Stimulated activated CD8-positive, alpha-beta memory T cell treated with anti-CD3 and anti-CD28 coated beads, Interleukin-7, amount 100 ng/mL, for 1 hour (primary cell): ENCODE results near the gene ATP8A1.

Experiments used
- DNase-seq, 2 donors: peaks; one replicate each; pipeline ENCODE4 v3.0.0-alpha.2; 2020; ENCODE audit warnings: low read depth in 2 of 2

Gene ATP8A1

DNA sequence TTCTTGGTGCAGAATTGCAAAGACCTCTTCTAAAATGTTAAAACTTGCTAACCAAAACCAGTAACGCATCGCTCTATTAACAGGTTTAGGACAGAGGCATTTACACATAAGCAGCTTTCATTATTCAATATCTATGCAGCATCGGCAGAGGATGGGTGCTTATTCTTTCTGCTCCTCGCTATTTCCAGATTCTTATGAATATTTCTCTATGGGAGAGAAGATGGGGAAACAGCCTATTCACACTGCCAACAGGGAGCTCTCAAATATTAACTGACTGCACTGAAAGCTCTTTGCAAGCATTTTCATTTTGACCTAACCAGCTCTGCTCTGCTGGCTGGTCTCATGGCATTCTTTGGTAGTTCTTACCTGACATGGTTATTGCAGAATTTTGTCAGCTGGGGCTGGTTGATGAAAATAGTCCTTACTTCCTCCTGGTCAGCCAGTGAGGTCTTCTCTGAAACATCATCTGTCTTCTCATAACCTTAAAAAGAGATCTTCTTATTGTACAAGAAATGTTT lies 30.2 kb downstream of the ATP8A1 start:
- no peak for DNase-seq

GRCh38 chr4:42625329-42625728 lies 31.6 kb downstream of the ATP8A1 start:
- no peak for DNase-seq

- DNase-seq: no peak
Measured at GRCh38 chr4:42624551-42624950, 32.4 kb downstream of the ATP8A1 start.

GRCh38 chr4:42618023-42618422 lies 38.9 kb downstream of the ATP8A1 start:
- no peak for DNase-seq

- no peak for DNase-seq
Measured at GRCh38 chr4:42617030-42617429, 39.9 kb downstream of the ATP8A1 start.

- DNase-seq: no peak
Measured at GRCh38 chr4:42616572-42616971, 40.3 kb downstream of the ATP8A1 start.

DNA sequence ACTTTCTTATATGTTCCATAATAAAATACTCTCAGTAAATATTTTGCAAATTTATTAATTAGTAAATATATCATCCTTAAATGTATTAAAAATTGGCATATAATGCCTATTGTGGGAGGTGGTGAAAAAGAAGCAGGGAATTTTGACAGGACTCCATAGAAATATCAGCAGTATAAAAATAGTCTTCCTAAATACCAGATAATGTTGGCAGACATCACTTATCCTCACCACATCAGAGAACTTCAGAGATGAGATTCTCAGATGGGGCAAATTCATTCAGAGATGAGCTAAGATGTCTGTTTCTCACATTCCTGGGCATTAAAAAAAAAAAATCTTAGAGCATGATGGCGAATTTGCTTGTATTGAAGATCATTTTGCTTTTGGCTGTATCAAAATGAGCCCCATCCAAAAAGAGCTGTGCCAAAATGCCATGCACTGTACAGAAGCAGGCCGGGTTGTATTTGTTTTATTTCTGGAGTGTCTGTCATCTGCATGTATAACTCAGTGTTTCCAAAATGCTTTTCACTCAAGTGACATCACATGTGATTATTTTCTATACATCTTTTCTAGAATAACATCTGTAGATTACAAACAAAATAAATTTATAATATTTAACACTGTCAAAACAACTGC lies 41.7 kb downstream of the ATP8A1 start:
- DNase-seq: no peak

DNA sequence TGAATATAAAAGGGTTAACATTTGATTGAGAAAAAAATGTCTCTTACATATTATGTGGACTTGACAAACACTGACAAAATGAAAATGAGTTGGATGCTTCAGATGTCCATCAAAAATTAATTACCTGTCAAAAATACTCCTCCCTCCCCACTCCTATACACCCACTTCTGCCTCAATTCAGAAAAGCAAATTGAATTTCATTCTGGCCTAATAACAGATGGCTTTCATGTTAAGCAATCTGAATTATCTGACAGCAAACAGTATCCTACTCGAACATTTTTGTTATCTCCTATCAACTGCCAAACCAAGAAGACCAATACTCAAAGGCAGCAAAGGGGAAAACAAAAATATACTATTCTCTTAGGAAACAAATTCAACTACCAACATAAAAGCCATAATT lies 44.0 kb downstream of the ATP8A1 start:
- DNase-seq: no peak

DNA sequence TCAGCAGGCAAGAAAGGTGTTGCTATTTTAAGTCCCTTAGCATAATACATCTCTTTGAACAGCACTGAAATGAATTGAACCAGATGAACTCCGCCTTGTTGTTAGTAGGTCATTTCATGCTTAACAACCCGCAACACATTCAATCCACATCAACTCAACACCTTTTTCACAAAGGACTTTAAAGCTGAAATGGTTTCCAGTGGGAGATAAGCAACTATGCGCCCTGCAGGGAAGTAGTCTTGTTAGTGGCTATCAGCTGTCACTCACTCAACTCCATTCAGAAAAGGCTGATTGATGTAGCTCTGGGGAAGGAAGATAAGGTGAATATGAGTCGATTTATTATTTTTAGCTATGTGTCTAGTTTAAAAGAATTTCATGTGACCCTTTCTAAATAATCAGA lies 46.0 kb downstream of the ATP8A1 start:
- no peak for DNase-seq

- DNase-seq: no peak
Measured at GRCh38 chr4:42609051-42609450, 47.9 kb downstream of the ATP8A1 start.

DNA sequence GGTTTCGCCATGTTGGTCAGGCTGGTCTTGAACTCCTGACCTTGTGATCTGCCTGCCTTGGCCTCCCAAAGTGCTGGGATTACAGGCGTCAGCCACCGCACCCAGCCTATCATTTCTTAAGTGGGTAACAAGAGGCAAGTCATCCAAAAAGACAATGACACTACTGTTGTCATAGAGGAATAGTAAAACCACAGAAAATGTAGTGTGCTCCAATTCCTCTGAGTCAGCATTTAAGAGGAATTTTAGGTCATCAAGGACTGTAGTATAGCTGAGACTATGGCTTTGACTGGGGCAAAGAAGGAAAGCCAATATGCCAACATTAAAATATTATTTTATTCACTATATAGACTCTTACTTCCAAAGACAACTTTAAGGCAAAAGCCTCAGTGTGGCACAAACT lies 48.4 kb downstream of the ATP8A1 start:
- no peak for DNase-seq

DNA sequence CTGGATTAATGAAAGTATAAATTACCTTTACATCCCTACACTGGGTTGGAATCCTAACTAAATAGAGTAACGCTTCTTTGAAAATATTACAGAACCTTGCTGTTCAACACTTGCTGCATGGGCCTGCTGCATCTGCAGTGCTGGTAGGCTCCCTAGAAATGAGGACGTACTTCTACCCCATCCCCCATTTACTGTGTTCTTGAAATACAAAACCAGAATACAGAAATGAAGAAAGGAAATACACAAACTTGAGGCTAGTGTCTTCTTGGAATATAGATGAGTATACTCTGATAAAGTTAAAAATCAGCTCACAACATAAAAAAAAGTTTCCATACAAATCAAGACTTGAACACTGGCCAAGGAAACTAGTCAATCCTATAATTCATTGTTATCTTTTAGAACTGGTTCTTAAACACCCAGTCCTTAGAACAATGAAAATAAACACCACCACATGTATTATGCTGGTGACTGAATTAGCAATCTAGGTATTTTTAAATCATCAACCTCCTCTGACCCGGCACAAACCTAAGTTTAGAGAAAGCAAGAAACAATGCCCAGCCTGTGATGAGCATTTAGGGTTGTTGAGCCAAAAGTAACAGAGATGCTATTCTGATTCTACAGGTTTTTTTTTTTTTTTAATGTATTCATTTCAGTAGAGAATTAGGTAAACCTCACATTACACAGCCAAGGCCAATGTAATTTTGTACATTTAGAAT lies 49.7 kb downstream of the ATP8A1 start:
- DNase-seq: no peak

DNA sequence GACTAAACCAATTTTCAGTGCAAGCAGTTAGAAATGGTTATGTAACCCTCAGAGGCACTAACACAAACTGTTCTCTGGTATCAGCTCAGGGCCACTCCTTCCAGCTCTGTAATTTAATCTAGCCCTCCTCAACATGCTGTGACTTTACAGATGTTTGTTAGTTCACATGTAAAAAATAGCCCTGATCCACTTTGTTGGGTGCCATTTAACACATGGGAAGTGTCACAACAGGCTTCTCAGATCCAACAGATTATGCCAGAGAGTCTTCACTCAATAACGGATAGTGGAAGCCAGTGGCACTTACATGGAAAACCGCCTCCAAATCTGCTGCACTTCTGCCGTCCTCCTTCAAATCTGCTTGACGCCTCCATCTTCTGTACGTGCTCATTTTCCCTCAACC lies 51.6 kb downstream of the ATP8A1 start:
- DNase-seq: no peak

DNA sequence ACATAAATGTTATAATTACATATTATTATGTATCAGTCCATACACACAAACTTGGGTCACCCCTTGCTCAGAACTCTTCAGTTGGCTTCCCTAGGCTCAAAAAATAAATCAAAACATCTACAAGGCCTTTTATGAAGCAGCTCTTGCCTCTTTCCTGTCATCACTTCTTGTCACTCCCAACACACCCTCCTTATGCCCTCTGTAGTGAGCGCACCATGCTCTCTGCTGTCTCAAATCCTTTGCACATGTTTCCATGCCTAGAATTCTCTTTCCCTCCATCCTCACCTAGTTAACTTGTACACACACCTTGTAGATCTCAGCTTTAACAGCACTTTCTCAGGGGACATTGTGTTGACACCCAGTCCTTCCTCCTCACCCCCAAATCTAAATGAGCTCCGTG lies 53.0 kb downstream of the ATP8A1 start:
- no peak for DNase-seq

- no peak for DNase-seq
Measured at GRCh38 chr4:42600578-42600977, 56.3 kb downstream of the ATP8A1 start.

DNA sequence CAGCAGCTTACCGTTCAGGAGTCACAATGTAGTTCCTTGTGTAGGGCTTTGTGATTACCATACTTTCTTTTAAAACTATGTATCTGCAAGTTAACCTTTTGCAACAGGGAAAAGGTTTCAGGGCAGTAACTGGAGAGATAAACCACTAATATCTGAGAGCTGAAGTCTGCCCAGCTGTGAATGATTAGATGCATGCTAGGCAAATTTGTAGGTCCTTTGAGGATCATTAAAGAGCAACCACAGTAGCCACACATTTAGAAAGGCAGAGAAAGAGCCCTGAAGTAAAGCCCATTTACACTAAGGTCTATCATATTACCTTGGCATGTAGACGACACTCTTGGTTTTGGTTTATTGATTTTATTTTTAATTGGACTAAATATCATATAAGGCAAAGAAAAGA lies 60.0 kb downstream of the ATP8A1 start:
- DNase-seq: no peak

DNA sequence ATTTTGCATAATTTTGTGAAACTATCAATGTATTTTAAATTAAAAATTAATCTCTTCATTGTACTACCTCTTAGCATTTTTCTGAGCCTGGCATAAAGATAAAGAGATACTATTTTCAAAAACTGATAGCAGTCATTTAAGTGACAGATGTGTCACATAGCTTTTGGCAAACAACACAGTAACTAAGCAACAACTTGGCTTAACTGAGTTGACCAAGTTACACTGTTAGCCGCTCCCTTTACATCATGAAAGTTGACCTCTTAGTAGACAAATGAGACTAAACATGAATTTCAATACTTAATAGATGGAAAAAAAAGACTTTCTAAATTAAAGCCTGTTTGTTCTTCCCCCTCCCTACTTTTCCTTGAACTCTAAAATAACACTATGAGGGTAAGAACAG lies 62.0 kb downstream of the ATP8A1 start:
- DNase-seq: no peak

DNA sequence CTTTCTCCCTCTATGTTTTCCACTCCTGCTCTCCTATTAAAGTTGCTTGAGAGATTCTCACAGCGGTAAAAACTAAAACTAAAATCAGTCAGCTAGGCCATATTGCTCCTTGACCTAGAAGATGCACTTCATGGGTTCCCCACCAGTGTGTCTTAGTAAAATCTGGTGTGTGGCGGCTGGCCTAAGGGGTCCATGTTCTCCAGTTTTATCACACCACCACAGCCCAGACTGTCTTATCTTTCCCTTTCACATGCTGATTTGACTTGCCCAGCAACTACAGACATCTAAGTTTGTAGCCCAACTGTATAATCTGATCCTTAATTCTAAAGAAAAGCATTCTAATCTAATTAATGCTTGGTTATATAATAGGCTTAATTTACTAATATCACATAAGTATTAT lies 68.0 kb downstream of the ATP8A1 start:
- DNase-seq: no peak

DNA sequence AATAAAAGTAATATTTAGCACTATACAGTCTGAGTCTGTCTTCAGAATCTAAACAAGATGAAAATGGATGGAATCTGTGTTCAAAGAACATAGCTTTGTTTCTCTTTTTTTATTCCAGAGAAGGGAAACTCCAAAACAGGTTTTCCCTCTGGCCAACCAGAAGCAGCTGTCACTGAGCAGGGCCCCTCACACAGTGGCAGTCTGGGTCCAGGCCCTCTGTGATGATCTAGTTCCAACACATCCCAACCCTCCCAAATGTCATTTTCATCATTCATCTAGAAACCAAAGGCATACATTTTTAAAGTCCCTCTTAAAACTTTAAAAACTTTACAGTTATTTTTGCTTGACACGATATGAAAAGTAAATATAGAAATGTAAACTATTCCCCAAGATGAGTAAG lies 70.1 kb downstream of the ATP8A1 start:
- DNase-seq: no peak

- DNase-seq: no peak
Measured at GRCh38 chr4:42579903-42580302, 77.0 kb downstream of the ATP8A1 start.

DNA sequence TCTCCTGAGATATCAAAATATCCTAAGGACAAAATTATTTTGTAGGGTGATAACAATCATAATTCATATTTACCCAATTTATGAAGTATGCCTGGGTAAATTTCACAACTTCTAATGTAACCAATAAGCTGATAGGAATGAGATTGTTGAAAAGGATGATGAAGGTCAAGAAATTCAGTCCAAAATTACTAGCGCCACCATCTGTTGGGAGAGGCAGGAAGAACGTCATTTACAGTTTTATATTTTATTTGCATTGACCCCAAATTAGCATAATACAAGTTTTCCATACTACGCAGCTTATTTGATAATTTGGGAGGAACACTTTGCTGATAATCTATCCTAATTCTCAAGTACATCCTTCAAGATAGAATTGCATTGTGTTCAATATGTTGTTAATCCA lies 78.7 kb downstream of the ATP8A1 start:
- DNase-seq: no peak

GRCh38 chr4:42574870-42575430 lies 82.0 kb downstream of the ATP8A1 start:
- DNase-seq: no peak

- DNase-seq: no peak
Measured at GRCh38 chr4:42573249-42573648, 83.7 kb downstream of the ATP8A1 start.
